HT1080 (cell line): ENCODE results near the gene PAPPA2. TPM values are rescaled to one million over a fixed set of nuclear protein-coding genes. Genes with fewer than 3 reads are reported as not detected.

Experiments
- DNase-seq: peaks from one replicate; pipeline ENCODE4 v3.0.0-alpha.2; 2015; ENCODE audit warnings: low read depth
- total RNA-seq: library from RNA; depleted of rRNA; stranded (reverse); fragments of >200 nt; shearing (Covaris generic); gene quantifications from 2 replicates; pipeline ENCODE4 v1.2.3, GENCODE V29; 2014

PAPPA2 gene
- total RNA-seq, 1 experiment from 2014 or later: 3.0 TPM

DNA sequence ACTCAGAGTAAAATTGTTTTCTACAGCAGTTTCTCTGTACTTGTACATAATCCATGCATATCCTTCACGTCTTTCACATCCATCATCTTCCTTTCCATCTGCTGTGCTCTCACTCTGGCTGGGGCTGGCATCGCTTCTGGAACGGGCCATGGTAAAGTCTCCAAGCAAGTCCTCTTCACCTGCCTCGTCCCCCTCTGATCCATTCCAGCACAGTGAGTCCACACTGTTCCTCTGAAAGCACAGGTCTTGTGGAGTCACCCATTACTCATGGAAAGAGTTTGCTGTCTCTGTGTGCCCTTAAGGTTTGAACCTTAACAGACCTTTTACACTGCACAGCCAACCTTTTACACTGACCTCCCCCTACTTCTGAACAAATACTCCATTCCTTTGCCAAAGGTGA lies 387.9 kb downstream of the PAPPA2 start:
- DNase-seq: no peak

DNA sequence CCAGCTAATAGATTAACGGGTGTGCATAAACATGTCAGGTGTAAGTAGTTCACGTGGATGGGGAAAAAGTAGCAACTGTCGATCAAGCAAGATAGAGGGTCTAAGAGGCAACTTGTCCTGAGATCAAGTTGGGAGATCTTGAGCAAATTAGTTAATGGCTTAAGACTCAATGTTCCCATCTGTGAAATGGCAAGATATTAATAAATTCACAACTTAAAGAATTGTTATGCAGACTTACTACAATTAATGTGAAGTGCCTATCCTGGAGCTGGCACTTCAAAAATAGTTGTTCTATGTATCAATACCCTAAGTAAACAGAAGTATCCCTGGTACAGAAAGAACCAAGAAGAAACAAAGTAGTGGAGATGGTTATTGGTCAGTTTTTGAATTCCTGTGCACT lies 389.1 kb downstream of the PAPPA2 start:
- DNase-seq: no peak

DNA sequence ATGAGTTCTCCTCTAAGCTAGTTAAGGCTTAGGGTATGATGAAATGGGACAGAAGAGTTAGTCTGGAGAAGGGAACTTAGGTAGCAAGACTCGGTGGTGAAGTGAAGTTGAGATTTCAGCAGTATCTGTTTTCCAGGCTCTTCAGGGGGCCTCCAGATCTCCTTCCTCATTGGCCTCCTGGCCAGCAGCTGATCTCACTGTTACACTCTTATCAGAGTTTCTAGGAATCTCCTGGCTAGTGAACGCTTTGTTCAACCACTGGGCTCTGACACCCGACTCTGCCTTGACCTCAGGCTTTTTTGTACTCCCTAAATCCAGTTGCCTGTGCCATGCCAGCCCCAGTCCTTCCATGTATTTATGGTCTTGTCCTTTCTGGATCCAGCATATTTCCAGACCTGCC lies 390.5 kb downstream of the PAPPA2 start:
- no peak for DNase-seq

DNA sequence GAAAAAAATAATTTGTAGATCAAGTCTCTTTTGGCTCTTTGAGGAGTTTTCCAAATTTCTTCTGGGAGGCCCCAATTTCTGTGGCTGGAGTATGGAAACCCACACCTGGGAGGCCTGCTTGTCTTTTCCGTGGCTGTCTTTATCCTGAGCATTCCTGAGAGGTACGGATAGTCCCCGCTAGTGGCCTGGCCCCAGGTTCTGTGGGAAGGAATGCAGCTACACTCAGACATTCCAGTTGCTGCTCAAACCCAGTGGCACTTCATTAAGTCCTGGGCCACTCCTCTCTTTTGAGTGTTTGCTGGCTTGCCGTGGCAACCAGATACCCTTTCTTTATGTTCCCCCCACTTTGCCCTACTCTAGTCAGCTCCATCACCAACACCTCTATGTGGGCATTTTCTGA lies 391.1 kb downstream of the PAPPA2 start:
- no peak for DNase-seq

DNA sequence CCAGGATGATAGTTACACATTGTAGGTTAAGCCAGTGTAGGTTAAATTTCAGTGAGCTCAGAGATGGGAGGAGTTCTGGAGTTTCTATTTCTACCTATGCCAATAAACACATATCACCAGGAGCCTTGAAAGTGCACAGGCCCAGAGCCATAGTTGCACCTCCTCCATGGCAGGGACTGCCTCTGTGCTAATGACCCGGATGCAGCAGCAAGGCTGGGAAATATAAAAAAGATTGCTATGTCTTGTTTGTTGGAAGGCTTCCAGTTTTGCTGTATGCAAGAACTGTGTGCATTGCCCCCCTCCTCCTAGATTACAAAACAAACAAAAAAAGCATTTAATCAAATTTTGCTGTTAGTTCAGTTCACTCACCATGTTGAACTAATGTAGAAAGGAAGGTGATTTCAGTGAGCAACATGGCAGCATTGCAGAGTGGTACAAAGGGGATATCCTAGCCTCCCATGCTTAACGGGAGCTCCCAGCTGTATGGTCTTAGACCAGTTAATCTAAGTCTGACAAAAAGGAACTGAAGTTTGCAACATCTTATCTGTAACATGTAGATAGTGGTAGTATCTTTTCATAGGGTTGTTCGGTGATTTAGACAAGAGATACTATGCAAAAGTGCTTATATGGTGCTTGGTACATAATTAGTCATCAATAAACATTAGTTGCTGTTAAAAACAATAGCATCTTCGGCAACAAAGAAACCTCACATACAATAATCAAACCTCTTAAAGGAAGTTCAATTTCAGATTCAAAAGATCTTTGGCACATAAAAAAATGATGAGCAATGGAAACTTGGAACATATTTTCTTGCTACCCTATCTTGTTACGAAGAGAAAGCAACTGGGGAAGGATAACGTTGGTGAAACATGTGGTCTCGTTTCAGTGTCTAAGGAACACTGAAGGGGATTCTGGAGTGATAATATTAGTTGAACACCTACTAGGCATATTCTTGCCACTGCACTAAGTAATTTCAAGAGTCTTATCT lies 392.1 kb downstream of the PAPPA2 start:
- no peak for DNase-seq

DNA sequence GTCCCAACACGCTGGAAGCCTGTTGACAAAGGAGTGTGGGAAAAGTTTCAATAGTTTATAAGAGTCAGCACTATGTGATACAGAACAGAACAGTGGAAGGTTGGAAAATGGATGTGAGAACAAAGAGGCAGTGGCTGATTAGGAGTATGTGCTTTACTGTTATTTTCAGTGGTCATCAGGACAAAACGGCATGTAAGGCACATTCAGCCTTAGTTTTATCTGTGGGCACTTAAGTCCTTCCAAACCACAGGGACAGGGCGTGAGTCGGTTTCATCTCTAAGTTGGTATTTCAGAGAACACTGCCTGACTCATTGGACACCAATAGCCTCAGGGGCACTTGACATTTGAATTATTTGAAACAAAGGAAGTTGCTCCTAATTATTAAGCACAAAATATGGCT lies 394.7 kb downstream of the PAPPA2 start:
- DNase-seq: peak; percentile 32

DNA sequence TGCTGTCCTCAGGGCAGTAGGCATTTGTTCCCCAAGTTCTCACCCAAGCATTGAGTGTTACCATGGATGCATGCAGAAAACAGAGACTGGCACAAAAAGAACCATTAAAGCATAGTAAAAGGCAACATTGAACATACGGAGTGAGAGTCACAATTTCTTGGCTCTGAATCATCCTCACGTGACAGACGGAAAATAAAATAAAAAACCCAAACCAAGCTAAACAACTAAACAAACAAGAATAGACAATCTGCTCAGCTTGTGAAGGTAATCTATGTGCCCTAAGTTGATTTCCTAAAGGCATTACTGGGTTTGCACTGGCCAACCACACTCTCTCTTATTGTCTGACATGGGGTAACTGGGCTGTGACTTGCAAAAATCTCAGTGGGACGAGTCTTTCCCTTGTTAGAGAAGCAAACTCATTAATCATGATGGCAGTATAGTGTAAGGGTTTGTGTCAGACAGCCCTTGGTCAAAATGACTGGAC lies 395.5 kb downstream of the PAPPA2 start:
- no peak for DNase-seq

DNA sequence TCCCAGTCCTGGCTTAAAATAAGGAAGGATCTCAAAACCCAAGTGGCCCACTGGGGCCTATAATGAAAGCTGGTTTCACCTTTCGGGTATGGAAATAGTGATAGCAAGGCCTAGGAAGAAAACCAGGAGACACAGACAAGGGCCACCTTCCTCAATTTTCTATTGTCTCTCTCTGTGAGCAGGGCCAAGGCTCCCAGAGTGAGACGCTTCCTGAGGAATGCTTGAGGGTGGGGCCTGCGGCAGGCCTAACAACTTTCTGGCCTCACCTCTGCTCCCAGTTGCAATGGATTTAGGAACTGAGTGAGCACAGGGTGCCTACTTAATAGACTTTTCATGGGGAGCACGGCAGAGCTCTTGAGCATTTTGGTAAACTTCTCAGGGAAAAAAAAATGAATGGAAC lies 400.6 kb downstream of the PAPPA2 start:
- no peak for DNase-seq

DNA sequence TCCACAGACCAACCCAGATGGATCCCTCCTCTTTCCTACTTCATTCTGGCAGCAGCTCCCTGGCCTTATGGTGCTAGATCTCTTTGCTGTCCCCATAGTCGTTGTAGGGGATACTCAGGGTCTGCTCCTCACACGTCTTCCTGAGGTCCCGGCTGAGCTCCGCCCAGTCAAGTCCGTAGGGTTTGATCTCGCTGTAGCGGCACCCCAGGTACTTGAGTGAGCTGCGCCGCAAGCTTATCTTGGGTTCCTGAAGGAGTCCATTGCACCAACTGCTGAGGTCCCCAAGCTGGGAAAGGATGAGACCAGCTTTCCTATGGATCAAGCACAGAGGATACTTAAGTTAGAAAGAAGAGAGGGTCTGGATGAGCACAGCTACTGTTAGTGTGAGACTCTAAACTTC lies 401.2 kb downstream of the PAPPA2 start:
- DNase-seq: no peak

DNA sequence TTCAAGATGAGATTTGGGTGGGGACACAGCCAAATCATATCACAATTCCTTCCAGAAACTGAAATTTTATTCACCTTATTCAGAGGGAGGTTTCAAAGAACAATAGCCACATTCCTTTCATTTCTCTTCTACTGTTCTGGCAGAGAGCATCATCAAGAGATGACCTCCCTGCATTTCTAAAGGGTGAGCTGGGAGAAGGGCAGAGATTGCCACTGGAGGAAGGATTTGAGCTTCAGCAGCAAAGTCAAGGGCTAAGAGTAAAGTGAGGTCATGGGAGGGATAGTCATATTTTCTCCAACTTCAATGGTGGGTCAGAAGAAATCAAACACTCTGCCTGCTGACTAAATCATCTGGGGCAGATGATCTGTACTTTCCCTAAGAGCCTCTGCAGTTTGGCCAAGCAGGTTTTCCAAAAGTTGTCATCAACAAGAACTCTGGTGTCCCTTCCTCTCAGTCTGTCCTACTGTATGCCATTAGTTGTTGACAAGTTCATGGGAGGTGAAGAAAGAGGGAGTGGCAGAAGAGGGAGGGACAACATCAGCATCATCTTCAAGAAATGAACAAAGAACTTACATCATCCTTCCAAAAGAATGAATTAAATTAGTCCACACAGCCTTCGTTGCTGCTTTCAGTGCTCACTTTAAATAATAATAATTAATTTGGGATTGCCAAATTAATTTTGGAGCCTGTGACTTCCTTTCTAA lies 403.2 kb downstream of the PAPPA2 start:
- peak; percentile 56 for DNase-seq

DNA sequence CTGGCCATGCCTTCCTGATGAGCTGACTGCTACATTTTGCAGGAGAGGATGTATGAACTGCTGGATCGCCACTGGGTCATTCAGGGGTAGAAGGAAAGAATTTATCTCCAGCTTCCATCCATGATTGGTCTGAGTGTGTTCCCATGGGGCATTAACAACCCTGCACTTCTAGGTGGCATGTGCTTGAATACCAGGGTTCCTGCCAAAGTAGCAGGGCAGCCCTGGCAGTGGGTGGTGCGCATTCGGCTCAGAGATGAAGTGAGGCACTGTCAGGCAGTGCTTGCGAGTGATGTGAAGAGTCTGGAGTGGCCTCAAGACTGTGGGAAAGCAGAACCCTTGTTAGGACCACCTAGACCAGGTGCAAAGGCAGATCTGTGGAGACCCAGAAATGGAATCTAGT lies 406.6 kb downstream of the PAPPA2 start:
- DNase-seq: no peak

DNA sequence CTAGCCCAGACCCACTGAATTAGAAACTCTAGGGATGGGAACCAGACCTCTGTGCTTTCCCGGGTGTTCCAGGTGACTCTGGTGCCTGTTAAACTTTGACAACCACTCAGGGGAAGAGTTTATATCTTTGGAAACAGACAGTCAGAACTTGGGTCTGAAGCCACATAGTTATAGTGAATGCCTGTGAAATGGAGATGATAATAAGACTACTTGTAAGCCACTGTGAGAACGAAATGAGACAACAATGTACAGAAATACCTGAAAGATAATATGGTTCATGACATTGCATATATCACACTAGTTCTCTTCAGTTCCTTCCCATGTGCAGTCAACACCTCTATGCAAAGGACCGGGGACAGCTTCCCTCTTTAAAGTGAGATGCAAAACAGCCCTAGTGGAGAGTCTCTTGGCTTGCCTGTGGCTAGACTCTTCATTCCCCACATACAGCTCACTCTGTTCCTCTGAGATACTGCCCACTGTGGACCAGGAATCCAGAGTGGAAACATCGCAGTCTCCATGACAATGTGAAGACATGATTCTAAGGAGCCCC lies 414.1 kb downstream of the PAPPA2 start:
- DNase-seq: no peak

DNA sequence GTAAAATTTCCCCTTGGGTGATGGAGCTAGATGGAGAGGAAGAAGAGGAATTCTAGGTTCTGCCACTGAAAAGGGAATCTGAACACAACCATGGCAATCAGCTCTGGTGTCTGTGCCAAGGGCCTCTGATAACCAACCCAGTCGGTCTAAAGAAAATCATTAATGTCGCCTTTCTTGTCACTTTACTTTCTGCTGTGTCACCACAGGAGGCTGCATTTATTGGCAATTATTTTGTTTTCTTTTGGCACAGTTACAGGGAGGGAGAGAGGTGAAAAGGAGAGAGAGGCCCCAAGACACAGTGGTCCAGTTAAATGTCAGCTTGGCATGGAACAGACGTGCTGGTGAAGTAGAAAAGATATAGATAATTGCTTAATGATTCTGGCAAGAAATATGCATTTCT lies 414.6 kb downstream of the PAPPA2 start:
- DNase-seq: no peak

DNA sequence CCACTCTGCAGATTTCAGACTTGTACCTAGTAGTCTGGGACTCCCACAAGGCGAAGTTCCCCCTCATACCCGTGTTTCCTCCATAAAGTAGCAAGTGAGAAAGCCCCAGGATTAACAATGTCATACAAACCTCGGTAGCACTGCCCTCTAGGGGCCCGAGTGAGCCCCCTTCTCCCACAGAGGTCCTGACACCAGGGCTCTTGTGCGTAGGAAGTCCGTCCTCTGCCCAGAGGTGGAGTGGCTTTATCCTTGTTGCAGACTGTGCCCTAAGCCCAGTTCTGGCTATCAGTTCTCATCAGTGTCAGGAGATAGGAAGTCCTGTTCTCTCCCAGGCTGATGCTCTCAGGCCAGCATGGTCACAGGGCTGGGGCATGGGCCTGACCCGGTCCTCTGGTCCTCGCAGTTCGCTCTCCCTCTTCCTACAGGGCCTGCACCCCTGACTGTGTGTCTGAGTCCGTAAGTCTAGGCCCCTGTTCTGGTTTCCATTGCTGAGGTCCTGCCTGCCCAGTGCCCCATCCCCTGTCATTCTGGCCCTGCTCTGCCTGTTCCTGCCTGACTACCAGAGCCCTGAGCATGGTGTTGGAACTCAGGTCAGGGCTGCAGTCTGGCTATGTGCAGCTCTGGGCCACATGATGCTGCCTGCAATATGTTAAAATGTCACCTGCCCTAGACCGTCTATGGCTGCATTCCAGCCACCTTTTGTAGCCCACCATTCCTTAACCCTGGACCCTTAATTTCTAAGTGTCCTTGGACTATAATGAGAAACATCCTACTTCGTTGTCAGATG lies 416.0 kb downstream of the PAPPA2 start:
- DNase-seq: no peak

DNA sequence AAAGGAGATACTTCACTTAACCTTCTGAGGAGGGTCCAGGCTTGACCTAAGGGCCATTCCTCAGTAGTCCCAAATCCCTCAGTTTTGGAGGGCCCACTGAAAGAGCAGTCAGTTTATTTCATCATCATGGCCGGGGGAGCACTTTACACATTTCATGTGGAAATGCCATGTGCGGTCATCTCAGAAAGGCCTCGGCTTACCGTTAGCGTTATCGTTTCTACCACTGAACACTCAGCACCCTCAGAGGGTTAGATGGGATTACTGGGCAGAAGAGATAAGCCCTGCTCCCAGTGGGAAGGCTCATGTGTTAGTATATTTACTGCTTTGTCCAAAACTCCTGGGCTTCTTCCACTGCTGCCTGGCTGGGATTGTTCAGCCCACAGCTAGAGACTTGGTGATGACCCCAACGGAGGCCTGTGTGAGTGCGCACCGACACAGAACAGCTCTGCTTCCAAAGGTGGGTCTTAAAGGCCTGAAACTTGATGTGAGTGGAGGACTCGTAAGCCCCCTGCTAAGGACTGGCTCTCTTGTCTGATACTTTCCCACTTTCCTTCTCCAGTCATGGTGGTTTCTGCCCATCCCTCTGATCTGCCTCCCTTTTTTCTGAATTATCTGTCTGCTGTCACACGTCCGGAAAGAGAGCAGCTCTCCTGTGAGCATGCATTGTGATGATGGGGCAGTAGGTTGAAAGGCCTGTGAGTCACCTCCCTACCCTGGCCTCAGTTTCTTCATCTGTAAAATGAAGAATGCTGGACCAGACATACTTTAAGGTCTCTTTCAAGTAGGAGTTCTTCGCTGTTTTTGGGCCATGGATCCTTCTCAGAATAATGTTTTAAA lies 417.0 kb downstream of the PAPPA2 start:
- no peak for DNase-seq

DNA sequence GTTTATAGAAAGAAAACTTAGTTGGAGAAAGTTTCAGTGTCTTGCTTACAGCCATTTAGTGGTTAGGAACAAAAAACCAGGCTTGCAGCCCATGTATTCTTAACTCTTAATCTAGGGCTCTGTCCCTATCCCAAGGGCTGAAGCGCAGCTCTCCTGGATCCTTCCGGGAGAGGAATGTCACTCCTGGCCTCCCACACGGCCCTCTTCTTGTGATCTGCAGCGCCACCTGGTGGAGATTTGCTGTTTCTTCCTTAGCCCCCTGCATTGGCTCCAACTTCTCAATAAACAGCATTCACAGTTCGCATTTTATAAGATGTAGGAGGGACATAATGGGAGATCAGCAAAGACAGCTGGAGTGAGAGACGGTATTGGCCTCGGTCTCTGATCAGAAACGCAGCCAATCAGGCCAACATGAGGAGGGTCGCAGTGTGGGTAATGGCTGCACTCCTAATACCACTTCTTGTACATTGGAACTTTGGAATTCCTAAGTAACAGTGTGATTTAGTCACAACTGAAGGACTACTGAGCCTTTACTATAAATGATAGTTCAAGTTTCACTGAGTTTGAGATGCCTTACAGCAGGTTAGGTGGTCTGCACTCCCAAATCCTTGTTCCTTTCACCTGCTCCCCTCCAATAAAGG lies 418.1 kb downstream of the PAPPA2 start:
- peak; percentile 54 for DNase-seq

DNA sequence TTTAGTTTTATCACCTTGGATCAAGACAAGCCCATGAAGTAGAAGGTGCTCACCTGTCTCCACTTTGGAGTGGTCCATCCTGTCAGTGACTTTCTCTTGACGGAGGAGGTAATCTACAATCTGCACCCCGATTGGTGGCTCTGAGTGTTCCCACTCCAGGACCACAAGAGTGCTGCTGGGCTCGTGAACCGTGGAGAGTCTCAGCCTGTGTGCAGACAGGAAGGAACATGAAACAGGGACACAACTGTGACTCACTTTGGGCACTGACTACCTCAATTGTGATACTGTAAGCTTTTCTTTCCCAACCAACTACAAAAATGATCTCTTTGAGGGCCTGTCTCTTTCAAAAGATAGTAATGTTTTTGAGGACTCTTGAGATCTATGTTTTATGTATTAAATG lies 421.3 kb downstream of the PAPPA2 start:
- DNase-seq: no peak

DNA sequence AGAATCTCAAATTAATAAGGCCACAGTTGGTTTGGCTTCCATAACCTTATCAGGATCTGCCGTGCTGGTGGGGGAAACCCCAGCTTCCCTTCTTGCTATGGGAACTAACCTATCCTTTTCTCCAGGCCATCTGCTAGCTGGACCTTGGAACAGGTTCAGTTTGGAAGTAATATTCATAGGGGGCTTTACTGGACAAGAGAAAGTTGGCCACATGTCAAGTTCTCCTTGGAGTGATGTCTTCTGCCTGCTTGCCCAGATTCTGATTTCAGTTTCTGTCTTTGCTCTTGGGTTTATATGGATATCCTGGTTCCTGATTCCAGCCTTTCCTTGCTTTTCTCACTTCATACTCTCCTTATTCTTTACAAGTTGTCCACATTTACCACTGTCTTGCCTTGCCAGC lies 421.9 kb downstream of the PAPPA2 start:
- DNase-seq: no peak

DNA sequence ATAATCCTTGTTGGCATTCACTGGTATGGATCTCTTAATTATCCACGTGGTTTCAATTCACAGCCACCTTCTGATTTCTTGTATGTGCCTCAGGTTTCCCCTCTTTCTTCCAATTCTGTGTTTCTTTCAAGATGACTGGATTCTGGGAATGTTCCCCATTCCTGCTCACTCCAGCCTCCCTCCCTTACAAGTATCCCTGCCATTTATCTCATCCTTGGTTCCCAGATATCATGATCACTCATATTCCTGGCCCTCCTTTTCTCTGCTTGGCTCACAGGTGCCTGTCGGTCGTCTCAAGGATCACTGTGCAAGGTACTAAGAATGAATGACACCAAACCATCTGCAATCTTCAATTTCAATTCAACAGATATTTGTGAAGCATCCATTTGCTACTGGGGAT lies 422.4 kb downstream of the PAPPA2 start:
- no peak for DNase-seq

DNA sequence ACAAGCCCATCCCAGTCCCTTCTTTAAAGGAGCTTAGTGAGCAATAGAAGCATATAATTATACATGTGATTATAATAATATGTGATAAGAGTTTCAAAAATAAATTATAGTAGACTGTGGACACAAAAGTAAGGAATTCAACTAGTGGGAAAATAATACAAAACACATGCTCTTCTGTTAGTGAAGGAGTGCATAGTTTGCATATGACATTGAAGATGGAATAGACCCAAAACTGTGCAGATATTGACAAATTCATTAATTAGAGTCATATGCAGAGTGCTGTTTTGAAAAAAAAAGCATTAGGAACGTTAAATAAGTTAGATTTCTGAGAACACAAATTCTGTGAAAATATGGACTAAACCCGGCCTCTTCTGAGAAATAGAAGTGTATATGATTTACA lies 422.8 kb downstream of the PAPPA2 start:
- DNase-seq: no peak
